GM21423 (cell line): ENCODE data around the gene RPTN.

Experiments used
- ATAC-seq: cut with Tn5 transposase; IDR thresholded peaks from one replicate; pipeline ENCODE4 v1.9.1; 2021; ENCODE audit warnings: mild to moderate bottlenecking, moderate library complexity; ENCODE audit not compliant: unreplicated experiment

Gene RPTN

GRCh38 chr1:152159144-152159543 is at the start of gene RPTN:
RPTN (minus strand) TSS chr1:152159228; CDS start chr1:152157889, 1,339 bp downstream.
- no peak for ATAC-seq

GRCh38 chr1:152198982-152199381 is 40.0 kb upstream of the RPTN start:
- ATAC-seq: no peak

GRCh38 chr1:152197361-152197941 is 38.4 kb upstream of the RPTN start:
- no peak for ATAC-seq

GRCh38 chr1:152191711-152192110 is 32.7 kb upstream of the RPTN start:
- ATAC-seq: no peak

GRCh38 chr1:152191260-152191659 is 32.2 kb upstream of the RPTN start:
- ATAC-seq: no peak

GRCh38 chr1:152190589-152190988 is 31.6 kb upstream of the RPTN start:
- no peak for ATAC-seq

- ATAC-seq: no peak
These were observed 30.8 kb upstream of the RPTN start for GRCh38 chr1:152189657-152190442.

- ATAC-seq: no peak
These were observed 29.9 kb upstream of the RPTN start for GRCh38 chr1:152188673-152189591.

- ATAC-seq: no peak
These were observed 27.7 kb upstream of the RPTN start for GRCh38 chr1:152186556-152187285.

GRCh38 chr1:152185544-152186391 is 26.7 kb upstream of the RPTN start:
- ATAC-seq: no peak

GRCh38 chr1:152182944-152183361 is 23.9 kb upstream of the RPTN start:
- no peak for ATAC-seq

GRCh38 chr1:152182431-152182830 is 23.4 kb upstream of the RPTN start:
- ATAC-seq: no peak

- no peak for ATAC-seq
These were observed 20.5 kb upstream of the RPTN start for GRCh38 chr1:152179566-152179965.

- no peak for ATAC-seq
These were observed 11.4 kb upstream of the RPTN start for GRCh38 chr1:152170287-152170905.

GRCh38 chr1:152169366-152170025 is 10.5 kb upstream of the RPTN start:
- no peak for ATAC-seq

GRCh38 chr1:152168535-152168868 is 9.5 kb upstream of the RPTN start:
- no peak for ATAC-seq

- ATAC-seq: no peak
These were observed 9.0 kb upstream of the RPTN start for GRCh38 chr1:152167835-152168534.

GRCh38 chr1:152166966-152167365 is 7.9 kb upstream of the RPTN start:
- ATAC-seq: no peak
